KOPT-K1 (cell line): ENCODE measurements around the gene ODAD4.
A peak's percentile ranks its signal among the peaks of the same experiment; 100 is the strongest.

Source experiments
- H3K27ac ChIP-seq: fragments of 200-600 bp; sonication (generic); 2 replicates; pipeline ENCODE4 v1.5.1; 2016; ENCODE audit warnings: antibody characterized with exemption, mild to moderate bottlenecking, low read depth, low read length; ENCODE audit not compliant: poor library complexity, severe bottlenecking
- H3K36me3 ChIP-seq: fragments of 200-600 bp; sonication (generic); 2 replicates; pipeline ENCODE4 v1.5.1; 2017; ENCODE audit warnings: antibody characterized with exemption, mild to moderate bottlenecking, low read length, moderate library complexity; ENCODE audit not compliant: insufficient read depth
- H3K9me3 ChIP-seq: fragments of 200-600 bp; sonication (generic); 2 replicates; pipeline ENCODE4 v1.5.1; 2017; ENCODE audit warnings: antibody characterized with exemption, low read length, mild to moderate bottlenecking; ENCODE audit not compliant: insufficient read depth, poor library complexity, severe bottlenecking

The ODAD4 gene

DNA sequence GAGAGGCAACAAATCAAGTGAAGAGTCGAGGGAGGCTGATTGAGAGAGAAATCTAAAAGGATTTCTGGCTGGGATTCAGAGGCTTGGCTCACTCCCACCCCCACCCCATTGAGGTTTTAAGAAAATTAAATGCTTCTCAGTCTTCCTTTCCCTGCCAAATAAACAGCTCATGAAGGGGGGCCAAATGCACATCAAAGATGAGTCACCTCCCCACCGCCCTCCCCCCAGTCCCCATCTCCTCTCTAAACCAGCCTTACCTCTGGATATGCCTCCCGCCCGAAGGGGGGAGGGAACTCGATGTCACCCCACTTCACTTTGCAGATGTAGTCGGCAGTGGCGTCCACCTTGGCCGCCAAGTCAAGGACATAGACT is 23.2 kb upstream of the ODAD4 start:
- H3K27ac ChIP-seq, result no peak overlapping the region
- H3K9me3 ChIP-seq, result no peaks in the 10 kb centered on the region
- H3K36me3 ChIP-seq, result peaks cover 100% of the 10 kb centered on the region

DNA sequence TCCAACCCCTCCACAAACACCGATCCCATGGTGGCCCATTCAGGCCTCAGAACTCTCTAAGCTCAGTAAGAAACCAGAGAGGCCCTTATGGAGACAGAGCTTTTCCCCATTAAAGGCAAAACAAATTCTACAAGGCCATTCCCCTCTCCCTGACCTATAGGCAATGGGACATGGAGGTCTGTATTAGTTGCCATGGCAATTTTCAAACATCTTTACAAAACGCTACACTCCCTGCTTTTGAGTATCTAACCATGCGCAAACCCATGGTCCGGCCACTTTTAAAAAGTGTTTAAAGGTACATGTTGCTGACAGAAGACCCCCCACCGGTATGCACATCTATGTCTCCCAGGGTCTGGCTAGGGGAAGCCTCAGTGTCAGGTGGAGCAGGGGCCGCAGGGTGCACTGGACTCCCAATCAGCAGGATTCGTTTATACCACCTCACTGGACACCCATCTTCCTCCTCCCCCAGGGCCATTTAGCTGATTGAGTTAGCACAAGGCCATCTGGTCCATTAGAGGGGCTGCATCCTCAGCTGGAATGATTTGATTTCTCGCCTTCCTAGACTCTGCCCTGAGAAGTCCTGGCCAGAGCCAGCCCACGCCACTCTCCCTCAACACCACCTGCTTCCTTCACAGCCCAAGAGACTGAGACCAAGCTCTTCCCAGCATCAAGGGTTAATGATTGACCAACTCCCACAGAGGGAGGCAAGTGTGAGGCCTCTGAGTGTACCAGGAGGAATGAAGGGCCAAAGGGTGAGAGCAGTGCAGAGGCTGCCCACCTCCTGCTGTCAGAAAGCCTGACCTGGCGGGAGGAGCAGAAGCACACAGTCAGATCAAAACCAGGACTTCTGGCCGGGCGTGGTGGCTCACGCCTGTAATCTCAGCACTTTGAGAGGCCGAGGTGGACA is 22.5 kb upstream of the ODAD4 start:
- no peak overlapping the region for H3K27ac ChIP-seq
- no peaks in the 10 kb centered on the region for H3K9me3 ChIP-seq
- peaks cover 100% of the 10 kb centered on the region for H3K36me3 ChIP-seq

DNA sequence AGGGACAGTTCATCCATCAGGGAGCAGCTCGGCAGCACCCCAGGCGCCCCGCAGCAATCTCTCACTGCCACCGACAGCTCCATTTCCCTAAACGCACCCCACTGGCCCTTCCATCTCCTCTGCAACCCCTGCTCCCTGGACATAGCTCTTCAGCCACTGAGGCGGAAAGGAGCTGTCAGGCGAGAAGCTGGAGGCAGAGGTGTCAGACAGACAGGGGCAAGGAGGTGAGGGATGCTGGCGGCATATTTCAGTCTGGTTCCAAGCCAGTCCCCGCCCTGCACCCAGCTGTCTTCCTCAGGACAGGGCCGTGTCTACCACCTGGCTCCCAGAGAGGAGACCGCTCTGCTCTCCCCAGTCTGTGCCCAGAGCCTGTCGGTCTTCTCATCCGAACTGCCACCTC is 21.3 kb upstream of the ODAD4 start:
- Histone ChIP-seq H3K36me3 (peaks cover 100% of the 10 kb centered on the region), H3K27ac (no peak overlapping the region), H3K9me3 (no peaks in the 10 kb centered on the region)

DNA sequence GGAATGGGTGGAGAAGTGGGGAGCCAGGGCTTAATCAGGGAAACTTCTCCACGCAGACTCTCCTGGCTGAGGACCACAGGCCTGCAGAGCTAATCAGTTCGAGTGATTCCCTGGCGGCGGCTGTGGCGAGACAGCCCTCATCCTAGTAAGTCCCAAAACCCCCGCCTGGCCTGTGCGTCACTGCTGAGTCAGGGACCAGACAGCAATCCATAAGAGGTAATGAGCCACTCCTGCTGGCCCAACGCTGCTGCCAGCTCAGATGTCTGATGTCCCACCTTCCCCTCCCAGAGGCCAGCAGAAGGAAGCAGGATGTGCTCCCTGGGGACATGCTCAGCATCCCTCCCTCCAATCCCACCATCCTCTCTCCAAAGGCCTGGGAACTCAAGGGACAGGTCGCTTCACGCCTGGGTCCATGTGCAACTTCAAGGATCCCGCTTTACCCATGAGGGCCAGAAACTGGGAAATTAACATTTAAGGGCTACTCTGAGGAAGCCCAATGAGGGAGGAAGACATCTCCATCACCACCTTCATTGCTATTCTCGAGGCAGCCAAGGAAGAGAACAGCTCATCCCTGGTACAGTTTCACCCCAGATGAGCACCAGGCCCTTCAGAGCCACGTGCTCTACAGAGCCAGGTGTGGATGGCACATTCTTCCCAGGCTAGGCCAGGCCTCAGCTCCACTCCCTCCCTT is 19.6 kb upstream of the ODAD4 start:
- H3K36me3 ChIP-seq, result peaks cover 98% of the 10 kb centered on the region
- H3K9me3 ChIP-seq, result no peaks in the 10 kb centered on the region
- H3K27ac ChIP-seq, result no peak overlapping the region

DNA sequence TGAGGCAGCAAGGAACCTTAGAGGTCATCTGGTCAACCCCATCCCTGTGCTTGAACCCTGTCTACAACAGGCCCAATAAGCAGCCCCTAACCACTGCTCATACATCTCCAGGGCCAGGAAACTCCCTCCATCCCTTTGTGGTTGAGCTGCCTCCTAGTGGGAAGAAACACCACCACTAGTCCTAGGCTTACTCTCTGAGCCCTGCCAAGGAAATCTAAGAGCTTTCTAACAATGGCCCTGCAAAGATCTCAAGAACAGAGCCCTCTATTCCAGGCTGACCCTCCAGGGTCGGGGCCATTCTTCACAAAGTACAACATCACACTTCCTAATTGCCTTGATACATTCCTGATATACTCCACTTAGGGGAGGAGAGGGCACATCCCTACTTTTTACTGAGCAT is 17.5 kb upstream of the ODAD4 start:
- H3K27ac ChIP-seq, result no peak overlapping the region
- H3K9me3 ChIP-seq, result no peaks in the 10 kb centered on the region
- H3K36me3 ChIP-seq, result peaks cover 93% of the 10 kb centered on the region

DNA sequence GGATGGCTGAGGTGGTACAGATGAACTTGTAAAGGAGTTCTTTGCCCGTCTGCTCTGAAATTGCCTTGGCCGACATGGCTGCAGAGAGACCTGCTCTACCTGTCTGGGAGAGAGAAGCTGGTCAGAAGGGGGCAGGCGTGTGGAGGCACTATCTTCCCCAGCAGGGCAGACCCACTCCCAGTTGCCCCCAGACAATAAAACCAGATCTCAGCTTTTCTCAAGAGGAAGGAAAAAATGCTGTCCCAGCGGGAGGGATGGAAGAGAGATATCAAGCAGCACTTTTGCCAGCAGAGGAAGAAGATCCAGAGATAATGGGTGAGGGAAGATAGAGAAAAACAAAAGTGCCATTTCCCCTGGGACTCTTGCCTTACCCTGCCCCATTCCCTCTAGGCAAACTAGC is 16.6 kb upstream of the ODAD4 start:
- Histone ChIP-seq H3K36me3 (peaks cover 84% of the 10 kb centered on the region), H3K9me3 (no peaks in the 10 kb centered on the region), H3K27ac (no peak overlapping the region)

DNA sequence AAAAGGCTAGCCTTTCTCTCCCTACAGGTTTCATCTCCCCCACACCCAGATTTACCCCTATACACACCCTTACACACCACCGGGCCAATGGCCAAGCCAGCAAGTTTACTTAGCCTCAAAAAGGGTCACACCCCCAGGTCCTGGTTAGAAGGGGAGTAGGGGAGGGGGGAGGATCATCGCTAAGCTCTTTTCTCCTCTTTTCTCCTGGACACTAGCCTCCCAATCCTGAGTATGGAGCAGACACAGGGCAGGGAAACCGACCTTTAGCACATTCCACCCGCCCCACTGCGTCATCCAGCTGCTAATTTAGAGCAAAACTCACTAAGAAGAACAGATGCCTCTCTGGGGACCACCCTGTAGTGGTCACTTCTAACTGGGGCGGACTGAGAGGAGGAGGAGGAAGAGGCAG is 16.1 kb upstream of the ODAD4 start:
- Histone ChIP-seq H3K27ac (no peak overlapping the region), H3K36me3 (peaks cover 78% of the 10 kb centered on the region), H3K9me3 (no peaks in the 10 kb centered on the region)

DNA sequence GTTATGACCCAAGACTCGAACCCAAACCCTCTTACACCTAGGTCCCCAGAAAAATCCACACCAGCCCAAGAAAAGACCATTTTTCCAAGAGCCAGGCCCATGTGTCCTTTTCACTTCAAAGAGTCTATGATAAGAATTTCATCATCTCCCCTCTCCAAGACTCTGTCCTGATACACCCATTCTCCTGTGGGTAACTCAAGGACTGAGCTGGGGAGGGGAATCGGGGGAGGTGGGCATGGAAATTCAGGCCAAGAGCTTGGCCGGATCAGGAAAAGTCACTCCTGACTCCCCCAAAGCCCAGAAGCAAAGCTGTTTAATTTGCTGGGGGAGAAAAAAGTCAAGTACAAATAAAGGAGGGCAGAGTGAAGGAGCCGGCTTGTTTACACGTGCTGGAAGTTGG is 15.4 kb upstream of the ODAD4 start:
- Histone ChIP-seq H3K9me3 (no peaks in the 10 kb centered on the region), H3K27ac (no peak overlapping the region), H3K36me3 (peaks cover 72% of the 10 kb centered on the region)

DNA sequence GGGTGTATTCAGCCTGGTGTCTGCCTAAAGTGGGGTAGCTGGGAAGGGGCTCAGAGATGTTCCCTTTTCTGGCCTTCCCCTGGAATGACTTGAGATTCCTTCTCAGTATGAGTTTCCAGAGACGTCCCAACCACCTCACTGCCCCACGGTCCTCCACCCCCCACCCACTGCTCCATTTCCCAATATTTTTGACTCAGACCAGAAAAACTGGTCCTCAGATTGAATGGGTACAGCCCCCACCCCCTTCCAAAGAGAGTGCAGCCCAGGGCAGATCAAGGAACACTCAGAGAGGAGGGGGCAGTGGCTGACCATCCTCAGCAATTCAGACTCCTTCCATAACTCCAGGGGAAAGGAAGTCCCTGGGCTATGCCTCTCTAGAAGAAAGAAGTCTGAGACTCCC is 14.9 kb upstream of the ODAD4 start:
- Histone ChIP-seq H3K27ac (no peak overlapping the region), H3K36me3 (peaks cover 66% of the 10 kb centered on the region)

DNA sequence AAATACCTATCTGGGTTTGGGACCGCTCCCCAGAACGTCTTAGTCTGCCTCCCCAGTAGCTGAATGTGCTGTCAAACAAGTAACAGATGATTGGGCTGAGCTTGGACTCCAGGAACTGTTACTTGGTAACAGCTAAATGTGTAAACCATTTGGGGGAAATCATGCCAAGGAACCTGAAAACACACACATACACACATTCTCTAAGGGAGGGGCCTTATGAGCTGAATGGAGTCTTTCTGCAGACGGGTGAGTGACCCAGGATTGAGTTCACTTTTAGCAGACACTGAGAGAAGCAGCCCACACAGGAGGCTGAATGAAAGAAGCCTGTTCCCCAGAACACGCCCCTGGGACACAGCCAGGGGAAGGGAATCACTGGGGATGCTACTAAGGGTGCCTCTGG is 13.2 kb upstream of the ODAD4 start:
- Histone ChIP-seq H3K27ac (peak overlapping the region; percentile 93), H3K9me3 (no peaks in the 10 kb centered on the region), H3K36me3 (peaks cover 50% of the 10 kb centered on the region)

More for the DNA sequence above, 14.9 kb upstream of the ODAD4 start:
- no peaks in the 10 kb centered on the region for H3K9me3 ChIP-seq

DNA sequence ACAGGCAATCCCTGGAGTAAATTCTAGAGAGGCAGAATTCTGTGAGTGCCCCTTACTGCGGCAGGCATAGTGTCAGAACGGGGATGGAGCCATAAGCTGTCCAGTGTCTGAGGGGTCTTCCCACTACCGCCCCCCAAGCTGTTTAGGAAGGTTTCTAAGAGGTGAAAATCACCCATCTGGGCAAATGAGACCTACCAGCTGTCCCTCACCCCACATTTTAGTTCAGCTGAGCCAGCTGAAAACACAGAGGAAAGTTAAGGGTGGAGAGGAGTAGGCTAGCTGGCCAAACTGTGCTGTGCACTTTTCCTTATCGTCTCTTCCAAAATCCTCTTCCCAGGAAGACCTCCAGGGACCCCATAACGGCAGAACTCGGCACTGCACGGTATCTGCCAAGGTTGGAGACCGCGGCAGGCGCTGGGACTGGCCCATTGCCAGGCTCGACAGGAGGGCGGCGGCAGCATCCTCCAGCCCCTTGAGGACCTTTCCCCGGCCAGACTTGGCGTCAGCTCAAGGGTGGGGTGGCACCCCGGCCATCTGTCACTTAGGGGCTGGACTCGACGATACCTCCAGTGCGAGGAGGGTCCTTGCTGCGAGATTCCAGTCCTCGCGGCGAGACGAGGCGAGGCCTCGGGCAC is 12.6 kb upstream of the ODAD4 start:
- Histone ChIP-seq H3K9me3 (no peaks in the 10 kb centered on the region), H3K36me3 (peaks cover 44% of the 10 kb centered on the region), H3K27ac (peak overlapping the region; percentile 93)

DNA sequence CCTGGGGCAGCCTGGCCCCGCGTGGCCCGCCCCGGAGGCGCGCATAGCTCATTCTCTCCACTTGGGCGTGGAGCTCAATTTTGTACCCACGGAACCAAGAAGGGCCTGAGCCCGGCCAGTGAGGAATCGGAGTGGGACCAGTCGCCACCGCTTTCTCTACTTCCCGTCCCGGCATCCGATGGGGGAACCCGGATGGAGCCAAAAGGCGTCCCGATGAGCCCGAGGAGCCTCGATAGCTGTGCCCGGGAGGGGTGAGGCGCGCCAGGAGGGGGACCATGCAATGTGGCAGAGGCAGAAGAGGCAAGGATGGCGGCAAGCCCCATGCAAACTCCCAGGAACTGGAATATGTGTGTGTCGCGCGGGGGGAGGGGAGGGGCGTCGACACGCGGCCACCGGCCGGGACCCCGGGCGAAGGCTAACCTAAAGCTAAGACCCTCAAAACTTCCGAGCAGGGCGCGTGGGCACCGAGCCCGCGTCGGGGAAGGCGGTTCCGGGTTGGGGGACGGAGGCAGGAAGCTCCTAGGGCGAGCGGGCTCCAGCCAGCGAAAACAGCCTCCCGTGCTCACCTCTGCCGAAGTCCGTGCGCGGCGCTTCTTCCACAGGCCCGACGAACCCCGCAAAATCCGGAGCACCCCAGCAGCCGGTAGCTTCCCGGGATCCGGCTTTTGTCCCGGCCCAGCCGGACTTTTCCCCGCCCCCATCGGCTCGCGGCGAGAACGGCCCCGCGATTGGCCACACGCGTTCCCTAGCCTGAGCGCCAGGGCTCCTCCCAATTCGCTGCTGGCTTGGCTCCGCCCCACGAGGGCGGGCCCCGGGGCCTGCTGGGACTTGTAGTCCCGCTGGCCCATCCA is 11.9 kb upstream of the ODAD4 start, which contains the start of gene ACLY:
TSS of gene ACLY (minus strand) at position 638 of the 851 bp plus-strand sequence. CDS start 5,078 bp downstream, outside the sequence.
- Histone ChIP-seq H3K9me3 (no peaks in the 10 kb centered on the region), H3K27ac (peak within 1 kb of the TSS; percentile 93), H3K36me3 (peaks cover 37% of the 10 kb centered on the region)

DNA sequence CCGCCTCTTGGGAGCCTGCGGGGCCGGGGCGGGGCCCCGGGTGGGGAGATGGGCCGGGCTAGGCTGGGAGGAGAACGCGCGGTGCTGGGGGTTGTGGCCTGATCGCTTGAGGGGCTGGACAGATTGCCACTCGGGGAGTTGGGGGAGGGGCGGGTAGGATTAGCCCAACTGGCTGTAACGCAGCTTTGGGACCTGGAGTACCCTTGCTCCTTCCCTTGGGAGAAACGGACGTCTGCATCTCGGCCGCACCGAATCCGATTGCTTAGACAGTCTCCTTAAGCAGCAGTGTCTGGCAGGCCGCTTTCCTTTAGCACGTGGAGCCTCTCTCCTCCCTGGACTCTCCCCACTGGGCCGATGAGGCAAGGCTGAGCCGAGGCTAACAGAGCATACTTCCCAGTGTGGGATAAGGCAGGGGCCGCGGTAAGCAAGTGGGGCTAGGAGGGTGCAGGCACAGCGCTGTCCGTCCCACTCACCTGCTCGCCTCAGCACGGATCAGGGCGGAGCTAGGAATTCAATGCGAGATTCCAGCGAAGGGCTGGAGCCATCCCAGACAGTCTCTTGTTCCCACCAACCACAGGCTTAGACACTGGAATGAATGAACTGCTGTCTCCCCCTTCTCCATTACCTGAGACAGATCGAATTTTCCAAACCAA is 11.1 kb upstream of the ODAD4 start:
- H3K9me3 ChIP-seq, result no peaks in the 10 kb centered on the region
- H3K27ac ChIP-seq, result peak overlapping the region; percentile 93
- H3K36me3 ChIP-seq, result peaks cover 29% of the 10 kb centered on the region
